Osteocyte (in vitro differentiated cells): ENCODE results near the gene KCNK3. TPM values are rescaled to one million over a fixed set of nuclear protein-coding genes. Genes with fewer than 3 reads are reported as not detected.

Source experiments
- DNase-seq: peaks from one replicate; pipeline ENCODE4 v3.0.0; 2021; ENCODE audit warnings: mixed read lengths; ENCODE audit not compliant: unreplicated experiment; ENCODE audit errors: extremely low spot score
- H3K27ac Mint-ChIP-seq: one replicate; pipeline ENCODE4 v1.8.0; 2021; ENCODE audit warnings: mild to moderate bottlenecking, mixed read lengths; ENCODE audit not compliant: unreplicated experiment
- H3K27me3 Mint-ChIP-seq: one replicate; pipeline ENCODE4 v1.8.0; 2021; ENCODE audit warnings: mixed read lengths; ENCODE audit not compliant: unreplicated experiment
- H3K36me3 Mint-ChIP-seq: one replicate; pipeline ENCODE4 v1.8.0; 2021; ENCODE audit warnings: mixed read lengths; ENCODE audit not compliant: unreplicated experiment
- H3K4me1 Mint-ChIP-seq: one replicate; pipeline ENCODE4 v1.8.0; 2021; ENCODE audit warnings: mixed read lengths; ENCODE audit not compliant: unreplicated experiment
- H3K4me3 Mint-ChIP-seq: one replicate; pipeline ENCODE4 v1.8.0; 2021; ENCODE audit warnings: mild to moderate bottlenecking, moderate library complexity, mixed read lengths; ENCODE audit not compliant: unreplicated experiment
- H3K9me3 Mint-ChIP-seq: one replicate; pipeline ENCODE4 v1.8.0; 2021; ENCODE audit warnings: mixed read lengths; ENCODE audit not compliant: unreplicated experiment
- CTCF ChIP-seq: fragments of 200-600 bp; sonication (generic); IDR thresholded peaks from 2 replicates; pipeline ENCODE4 v1.5.0; 2021; ENCODE audit warnings: antibody characterized with exemption, mild to moderate bottlenecking, moderate library complexity
- total RNA-seq: library from RNA; stranded (reverse); gene quantifications from 2 replicates; pipeline ENCODE4 v1.2.1, GENCODE V29; 2021

KCNK3 gene
- total RNA-seq, 1 donor from 2014 or later: 8.5 TPM

DNA sequence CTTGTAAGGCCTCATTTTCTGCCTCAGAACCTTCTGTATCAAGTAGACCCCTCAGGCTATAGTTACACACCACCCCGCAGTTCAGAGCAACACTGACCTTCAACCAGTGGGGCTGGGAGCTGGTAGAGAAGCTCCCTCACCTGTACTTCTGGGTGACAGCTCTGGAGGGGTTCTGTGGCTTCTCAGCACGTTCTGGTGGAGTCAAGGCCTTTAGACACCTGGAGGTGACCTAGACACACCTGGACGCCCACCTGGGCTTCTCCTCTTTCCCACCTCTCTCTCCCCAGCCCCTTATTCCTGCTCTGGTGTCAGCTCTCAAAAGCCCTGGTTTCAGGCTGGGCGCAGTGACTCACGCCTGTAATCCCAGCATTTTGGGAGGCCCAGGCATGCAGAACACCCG lies 44.0 kb upstream of the KCNK3 start:
- Mint-ChIP-seq H3K4me1 (peaks cover 18% of the 10 kb centered on the region), H3K4me3 (no peak overlapping the region), H3K27me3 (peaks cover 63% of the 10 kb centered on the region), H3K9me3 (no peaks in the 10 kb centered on the region), H3K27ac (no peak overlapping the region), H3K36me3 (no peaks in the 10 kb centered on the region)
- no peak for TF ChIP-seq CTCF
- DNase-seq: no peak

- H3K36me3 Mint-ChIP-seq: no peaks in the 10 kb centered on the region
- peaks cover 18% of the 10 kb centered on the region for H3K4me1 Mint-ChIP-seq
- peaks cover 58% of the 10 kb centered on the region for H3K27me3 Mint-ChIP-seq
- no peak for TF ChIP-seq CTCF
- no peaks in the 10 kb centered on the region for H3K9me3 Mint-ChIP-seq
- H3K27ac Mint-ChIP-seq: no peak overlapping the region
- no peak overlapping the region for H3K4me3 Mint-ChIP-seq
- no peak for DNase-seq
Observed at GRCh38 chr2:26649322-26649721, 43.2 kb upstream of the KCNK3 start.

DNA sequence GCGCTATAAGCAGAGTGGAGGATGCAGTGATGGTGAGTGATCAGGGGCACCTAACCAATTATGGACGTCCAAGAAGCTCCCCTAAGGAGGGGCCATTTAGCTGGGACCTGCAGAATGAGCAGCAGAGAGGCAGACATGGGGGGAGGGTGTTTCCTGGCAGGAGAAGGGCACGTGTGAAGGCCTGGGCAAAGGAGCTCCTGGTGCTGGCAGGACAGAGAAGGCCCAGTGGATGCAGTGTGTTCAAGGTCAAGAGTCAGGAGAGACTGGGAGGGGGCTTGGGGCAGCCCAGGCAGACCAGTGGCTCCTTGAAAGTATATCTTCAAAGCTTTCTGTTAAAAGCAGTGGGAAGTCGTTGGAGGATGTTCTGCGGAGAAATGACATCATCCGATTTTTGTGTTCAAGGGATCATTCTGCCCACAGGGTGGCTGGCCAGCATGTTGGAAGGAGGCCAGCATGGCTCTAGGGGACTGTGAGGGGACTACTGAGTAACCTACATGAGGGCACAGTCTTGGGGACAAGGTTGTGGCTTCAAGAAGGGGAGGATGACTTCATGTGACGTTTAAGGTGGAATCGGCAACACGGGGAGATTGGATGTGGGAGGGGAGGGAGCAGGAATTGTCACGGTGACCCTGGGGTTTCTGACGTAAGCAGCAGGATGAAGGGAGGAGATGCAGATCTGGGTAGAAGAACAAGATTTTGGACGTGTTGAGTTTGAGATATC lies 42.4 kb upstream of the KCNK3 start:
- H3K27ac Mint-ChIP-seq: no peak overlapping the region
- H3K4me1 Mint-ChIP-seq: peaks cover 18% of the 10 kb centered on the region
- H3K9me3 Mint-ChIP-seq: no peaks in the 10 kb centered on the region
- H3K4me3 Mint-ChIP-seq: no peak overlapping the region
- peaks cover 56% of the 10 kb centered on the region for H3K27me3 Mint-ChIP-seq
- H3K36me3 Mint-ChIP-seq: no peaks in the 10 kb centered on the region
- TF ChIP-seq CTCF: no peak
- no peak for DNase-seq

DNA sequence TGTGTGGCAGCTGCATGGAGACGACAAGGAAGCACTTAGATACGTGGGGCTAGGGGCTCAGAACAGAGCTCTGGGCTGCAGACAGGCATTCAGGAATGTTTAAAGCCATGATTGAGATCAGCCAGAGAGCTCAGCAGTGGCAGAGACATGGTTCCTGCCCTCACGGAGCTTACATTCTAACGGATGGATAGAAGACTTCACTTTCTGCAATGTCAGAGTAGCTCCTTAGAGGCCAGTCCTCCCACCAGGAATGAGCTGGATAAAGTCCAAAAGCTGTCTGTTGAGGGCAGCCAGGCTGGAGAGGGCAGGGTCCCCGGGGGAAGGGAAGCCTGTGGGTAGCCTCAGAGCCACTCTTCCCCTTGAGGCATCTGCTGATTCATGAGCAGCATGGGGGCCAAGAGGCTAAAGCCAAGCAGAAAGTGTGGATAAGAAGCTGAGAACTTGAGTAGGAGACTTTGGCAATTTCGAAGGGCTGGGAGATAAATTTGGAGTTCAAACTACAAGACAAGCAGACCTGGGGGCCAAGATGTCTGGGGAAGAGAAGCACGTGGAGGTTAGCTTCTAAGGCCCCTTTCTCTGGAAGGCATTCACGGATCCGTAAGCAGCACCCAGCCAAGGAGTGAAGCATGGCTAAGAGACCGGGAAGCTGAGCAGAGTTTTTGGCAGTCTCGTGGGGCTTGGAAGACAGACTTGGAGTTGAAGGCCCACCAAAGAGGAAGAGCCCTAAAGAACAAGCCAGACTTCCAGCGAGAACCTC lies 41.6 kb upstream of the KCNK3 start:
- DNase-seq: no peak
- H3K36me3 Mint-ChIP-seq: no peaks in the 10 kb centered on the region
- no peaks in the 10 kb centered on the region for H3K9me3 Mint-ChIP-seq
- H3K4me3 Mint-ChIP-seq: no peak overlapping the region
- H3K27ac Mint-ChIP-seq: no peak overlapping the region
- no peak for TF ChIP-seq CTCF
- H3K27me3 Mint-ChIP-seq: peaks cover 51% of the 10 kb centered on the region
- peaks cover 18% of the 10 kb centered on the region for H3K4me1 Mint-ChIP-seq

DNA sequence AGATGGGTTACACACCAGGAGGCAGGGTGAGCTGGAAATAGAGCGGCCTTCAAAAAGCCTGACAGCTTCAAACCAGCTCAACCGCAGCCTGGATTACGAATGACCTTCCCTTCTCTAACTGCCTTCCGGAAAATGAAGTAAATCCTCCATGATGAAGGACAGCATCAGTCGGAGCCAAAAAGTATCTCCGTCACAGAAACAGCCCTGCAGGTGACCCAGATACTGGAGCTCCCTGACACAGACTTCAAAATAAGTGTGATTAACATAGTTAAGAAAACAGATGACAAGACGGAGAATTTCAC lies 41.1 kb upstream of the KCNK3 start:
- TF ChIP-seq CTCF: no peak
- no peak overlapping the region for H3K27ac Mint-ChIP-seq
- peaks cover 46% of the 10 kb centered on the region for H3K27me3 Mint-ChIP-seq
- DNase-seq: no peak
- H3K4me1 Mint-ChIP-seq: peaks cover 18% of the 10 kb centered on the region
- H3K36me3 Mint-ChIP-seq: no peaks in the 10 kb centered on the region
- H3K9me3 Mint-ChIP-seq: no peaks in the 10 kb centered on the region
- H3K4me3 Mint-ChIP-seq: no peak overlapping the region
